WTC11 (cell line): ENCODE measurements around the gene CLNK. TPM values are rescaled to one million over a fixed set of nuclear protein-coding genes. Genes with fewer than 3 reads are reported as not detected.

Experiments used
- ATAC-seq: fragments of 200-7000 bp; cut with Tn5 transposase; 2 replicates; pipeline ENCODE4 v1.10.0; 2021; ENCODE audit warnings: mild to moderate bottlenecking, moderate library complexity
- CTCF ChIA-PET: fragments of 300-600 bp; sonication (Branson Sonifier 250); formaldehyde crosslinking; loops from one replicate; lab custom pipeline; 2021; ENCODE audit warnings: antibody characterized with exemption; lab: Charles Lee
- POLR2A ChIA-PET: fragments of 350-600 bp; sonication (Branson Sonifier 250); formaldehyde crosslinking; loops from one replicate; lab custom pipeline; 2021; ENCODE audit warnings: antibody characterized with exemption; lab: Charles Lee
- DNase-seq: peaks from one replicate; pipeline ENCODE4 v3.0.0; 2021; ENCODE audit warnings: low spot score
- H3K27ac Mint-ChIP-seq: 2 replicates; pipeline ENCODE4 v1.8.0; 2021; ENCODE audit warnings: mixed read lengths
- H3K27me3 Mint-ChIP-seq: 2 replicates; pipeline ENCODE4 v1.8.0; 2021; ENCODE audit warnings: low read depth, mild to moderate bottlenecking, moderate library complexity, mixed read lengths
- H3K36me3 Mint-ChIP-seq: 2 replicates; pipeline ENCODE4 v1.8.0; 2021; ENCODE audit warnings: mixed read lengths
- H3K4me1 Mint-ChIP-seq: 2 replicates; pipeline ENCODE4 v1.8.0; 2022; ENCODE audit warnings: mixed read lengths
- H3K4me3 Mint-ChIP-seq: 2 replicates; pipeline ENCODE4 v1.8.0; 2021; ENCODE audit warnings: mild to moderate bottlenecking, moderate library complexity, mixed read lengths
- H3K9me3 Mint-ChIP-seq: 2 replicates; pipeline ENCODE4 v1.8.0; 2021; ENCODE audit warnings: mixed read lengths
- AFF4 ChIP-seq: sonication (generic); formaldehyde crosslinking; IDR thresholded peaks from 2 replicates; pipeline ENCODE4 v1.8.1; 2023; ENCODE audit warnings: mild to moderate bottlenecking, missing genetic modification reagents, borderline replicate concordance
- ATF1 ChIP-seq: sonication (generic); formaldehyde crosslinking; IDR thresholded peaks from 2 replicates; pipeline ENCODE4 v1.8.1; 2023; ENCODE audit warnings: mild to moderate bottlenecking, moderate library complexity, missing genetic modification reagents
- ATF3 ChIP-seq: sonication (generic); formaldehyde crosslinking; conservative IDR thresholded peaks from 2 replicates; pipeline ENCODE4 v1.8.1; 2022; ENCODE audit warnings: mild to moderate bottlenecking, missing genetic modification reagents
- E2F1 ChIP-seq: sonication (generic); formaldehyde crosslinking; IDR thresholded peaks from 2 replicates; pipeline ENCODE4 v1.8.0; 2022; ENCODE audit warnings: mild to moderate bottlenecking, missing genetic modification reagents
- EMX1 ChIP-seq: fragments of 250-450 bp; sonication (Bioruptor Pico); IDR thresholded peaks from 2 replicates; pipeline ENCODE4 v1.8.0; 2021; ENCODE audit warnings: mild to moderate bottlenecking
- JAZF1 ChIP-seq: fragments of 250-450 bp; sonication (Bioruptor Pico); IDR thresholded peaks from 2 replicates; pipeline ENCODE4 v1.9.0; 2021; ENCODE audit warnings: moderate library complexity, mild to moderate bottlenecking, inconsistent platforms
- JUN ChIP-seq: sonication (generic); formaldehyde crosslinking; IDR thresholded peaks from 2 replicates; pipeline ENCODE4 v1.8.0; 2023; ENCODE audit warnings: mild to moderate bottlenecking, missing genetic modification reagents
- KAT7 ChIP-seq: sonication (generic); formaldehyde crosslinking; IDR thresholded peaks from 2 replicates; pipeline ENCODE4 v1.8.1; 2023; ENCODE audit warnings: missing genetic modification reagents, mild to moderate bottlenecking, borderline replicate concordance
- OVOL2 ChIP-seq: fragments of 250-450 bp; sonication (Bioruptor Pico); IDR thresholded peaks from 2 replicates; pipeline ENCODE4 v1.9.0; 2021; ENCODE audit warnings: mild to moderate bottlenecking, borderline replicate concordance
- SMAD3 ChIP-seq: sonication (generic); formaldehyde crosslinking; IDR thresholded peaks from 2 replicates; pipeline ENCODE4 v1.8.0; 2022; ENCODE audit warnings: missing genetic modification reagents, mild to moderate bottlenecking, borderline replicate concordance
- SP1 ChIP-seq: sonication (generic); formaldehyde crosslinking; conservative IDR thresholded peaks from 2 replicates; pipeline ENCODE4 v1.8.1; 2022; ENCODE audit warnings: missing genetic modification reagents
- TCF7 ChIP-seq: sonication (generic); formaldehyde crosslinking; IDR thresholded peaks from 2 replicates; pipeline ENCODE4 v1.8.0; 2022; ENCODE audit warnings: mild to moderate bottlenecking, low read depth, missing genetic modification reagents, moderate library complexity
- TEAD1 ChIP-seq: sonication (generic); formaldehyde crosslinking; IDR thresholded peaks from 2 replicates; pipeline ENCODE4 v1.8.0; 2022; ENCODE audit warnings: mild to moderate bottlenecking, missing genetic modification reagents
- ZBTB21 ChIP-seq: sonication (generic); formaldehyde crosslinking; IDR thresholded peaks from 2 replicates; pipeline ENCODE4 v1.8.1; 2023; ENCODE audit warnings: mild to moderate bottlenecking, missing genetic modification reagents, borderline replicate concordance
- ZMAT4 ChIP-seq: fragments of 250-450 bp; sonication (Bioruptor Pico); IDR thresholded peaks from 2 replicates; pipeline ENCODE4 v1.9.0; 2021; ENCODE audit warnings: mild to moderate bottlenecking
- ZNF121 ChIP-seq: sonication (generic); formaldehyde crosslinking; IDR thresholded peaks from 2 replicates; pipeline ENCODE4 v1.8.0; 2023; ENCODE audit warnings: missing genetic modification reagents
- ZNF232 ChIP-seq: sonication (generic); formaldehyde crosslinking; IDR thresholded peaks from 2 replicates; pipeline ENCODE4 v1.8.0; 2022; ENCODE audit warnings: mild to moderate bottlenecking, missing genetic modification reagents
- ZNF532 ChIP-seq: fragments of 250-450 bp; sonication (Bioruptor Pico); IDR thresholded peaks from 2 replicates; pipeline ENCODE4 v1.9.0; 2021; ENCODE audit warnings: mild to moderate bottlenecking, borderline replicate concordance
- total RNA-seq: library from RNA; stranded (reverse); gene quantifications from 3 replicates; pipeline ENCODE4 v1.2.3, GENCODE V29; 2021
- TF ChIP-seq, protein P1 (sequence below): sonication (generic); formaldehyde crosslinking; IDR thresholded peaks from 2 replicates; pipeline ENCODE4 v1.8.0; 2022; ENCODE audit warnings: mild to moderate bottlenecking, missing genetic modification reagents
- TF ChIP-seq, protein P2 (sequence below): sonication (generic); formaldehyde crosslinking; IDR thresholded peaks from 2 replicates; pipeline ENCODE4 v1.8.1; 2023; ENCODE audit warnings: mild to moderate bottlenecking, missing genetic modification reagents

CLNK gene
- total RNA-seq, 1 experiment from 2014 or later: not detected

GRCh38 chr4:10529291-10530136 lies 155.1 kb downstream of the CLNK start:
- Mint-ChIP-seq H3K27me3 (no peaks in the 10 kb centered on the region; the same call in 1 of the 2 replicates), H3K9me3 (0 out of 2 replicates have a peak, but pooled peaks cover 2% of the 10 kb centered on the region), H3K27ac (no peak overlapping the region), H3K36me3 (no peaks in the 10 kb centered on the region), H3K4me1 (peaks cover 18% of the 10 kb centered on the region), H3K4me3 (no peak overlapping the region)
- no peak for TF ChIP-seq ATF3
- no peak for TF ChIP-seq ZBTB21 (CRISPR knock-in tag)
- no peak for TF ChIP-seq TEAD1 (CRISPR knock-in tag)
- DNase-seq (no peak), ATAC-seq (no peak)
- CTCF ChIA-PET: interaction anchor here (0.8 kb wide), 1 partner anchor 68 kb away, joined by 3 read pairs; no protein-coding TSS in a partner anchor
- POLR2A ChIA-PET: no interaction called here

GRCh38 chr4:10527438-10527837 lies 157.1 kb downstream of the CLNK start:
- TF ChIP-seq SP1 (CRISPR knock-in tag) (no peak), ZNF532 (CRISPR knock-in tag) (no peak), E2F1 (CRISPR knock-in tag) (no peak), ZNF232 (CRISPR knock-in tag) (no peak), KAT7 (CRISPR knock-in tag) (no peak), EMX1 (CRISPR knock-in tag) (no peak), ZMAT4 (no peak), TCF7 (CRISPR knock-in tag) (no peak), ZNF121 (CRISPR knock-in tag) (no peak), OVOL2 (CRISPR knock-in tag) (no peak), JAZF1 (CRISPR knock-in tag) (no peak), JUN (CRISPR knock-in tag) (no peak), AFF4 (no peak), SMAD3 (CRISPR knock-in tag) (no peak), ATF1 (CRISPR knock-in tag) (no peak)
- TF ChIP-seq, protein P1, sequence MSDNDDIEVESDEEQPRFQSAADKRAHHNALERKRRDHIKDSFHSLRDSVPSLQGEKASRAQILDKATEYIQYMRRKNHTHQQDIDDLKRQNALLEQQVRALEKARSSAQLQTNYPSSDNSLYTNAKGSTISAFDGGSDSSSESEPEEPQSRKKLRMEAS (CRISPR knock-in tag): no peak
- TF ChIP-seq, protein P2, sequence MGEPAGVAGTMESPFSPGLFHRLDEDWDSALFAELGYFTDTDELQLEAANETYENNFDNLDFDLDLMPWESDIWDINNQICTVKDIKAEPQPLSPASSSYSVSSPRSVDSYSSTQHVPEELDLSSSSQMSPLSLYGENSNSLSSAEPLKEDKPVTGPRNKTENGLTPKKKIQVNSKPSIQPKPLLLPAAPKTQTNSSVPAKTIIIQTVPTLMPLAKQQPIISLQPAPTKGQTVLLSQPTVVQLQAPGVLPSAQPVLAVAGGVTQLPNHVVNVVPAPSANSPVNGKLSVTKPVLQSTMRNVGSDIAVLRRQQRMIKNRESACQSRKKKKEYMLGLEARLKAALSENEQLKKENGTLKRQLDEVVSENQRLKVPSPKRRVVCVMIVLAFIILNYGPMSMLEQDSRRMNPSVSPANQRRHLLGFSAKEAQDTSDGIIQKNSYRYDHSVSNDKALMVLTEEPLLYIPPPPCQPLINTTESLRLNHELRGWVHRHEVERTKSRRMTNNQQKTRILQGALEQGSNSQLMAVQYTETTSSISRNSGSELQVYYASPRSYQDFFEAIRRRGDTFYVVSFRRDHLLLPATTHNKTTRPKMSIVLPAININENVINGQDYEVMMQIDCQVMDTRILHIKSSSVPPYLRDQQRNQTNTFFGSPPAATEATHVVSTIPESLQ (CRISPR knock-in tag): no peak
- TF ChIP-seq, all 79 proteins: peak for 0
- no peak for ATAC-seq
- no peak for DNase-seq
- ChIA-PET POLR2A (no interaction called here), CTCF (interaction anchor here (1.1 to 2.2 kb wide), 5 partner anchors 10 to 369 kb away, joined by 3 to 47 read pairs (median 17); no protein-coding TSS in a partner anchor)
- Mint-ChIP-seq H3K36me3 (no peaks in the 10 kb centered on the region), H3K27ac (no peak overlapping the region), H3K4me3 (no peak overlapping the region), H3K9me3 (0 out of 2 replicates have a peak, but pooled peaks cover 3% of the 10 kb centered on the region), H3K27me3 (no peaks in the 10 kb centered on the region; the same call in 1 of the 2 replicates), H3K4me1 (peaks cover 11% of the 10 kb centered on the region)
